GM06990 (cell line): ENCODE measurements around the gene MLN.

Experiments
- DNase-seq: peaks from one replicate; pipeline ENCODE4 v3.0.0-alpha.2; 2011; ENCODE audit not compliant: insufficient read length; ENCODE audit errors: extremely low read depth
- H3K27me3 ChIP-seq: replicated peaks from 2 replicates; pipeline ENCODE4 v1.6.0; 2011; ENCODE audit warnings: low read length; ENCODE audit not compliant: control insufficient read depth, insufficient read depth
- H3K36me3 ChIP-seq: 2 replicates; pipeline ENCODE4 v1.5.1; 2011; ENCODE audit warnings: low read length; ENCODE audit not compliant: control insufficient read depth, insufficient read depth
- H3K4me3 ChIP-seq: replicated peaks from 2 replicates; pipeline ENCODE4 v1.5.1; 2011; ENCODE audit warnings: low read depth, mild to moderate bottlenecking, control low read depth, low read length
- TF ChIP-seq, protein P1 (sequence below): IDR thresholded peaks from 2 replicates; pipeline ENCODE4 v1.5.1; 2011; ENCODE audit warnings: low read length, control low read depth, mild to moderate bottlenecking, inconsistent platforms; ENCODE audit not compliant: insufficient read depth, poor library complexity, severe bottlenecking

Gene MLN

DNA sequence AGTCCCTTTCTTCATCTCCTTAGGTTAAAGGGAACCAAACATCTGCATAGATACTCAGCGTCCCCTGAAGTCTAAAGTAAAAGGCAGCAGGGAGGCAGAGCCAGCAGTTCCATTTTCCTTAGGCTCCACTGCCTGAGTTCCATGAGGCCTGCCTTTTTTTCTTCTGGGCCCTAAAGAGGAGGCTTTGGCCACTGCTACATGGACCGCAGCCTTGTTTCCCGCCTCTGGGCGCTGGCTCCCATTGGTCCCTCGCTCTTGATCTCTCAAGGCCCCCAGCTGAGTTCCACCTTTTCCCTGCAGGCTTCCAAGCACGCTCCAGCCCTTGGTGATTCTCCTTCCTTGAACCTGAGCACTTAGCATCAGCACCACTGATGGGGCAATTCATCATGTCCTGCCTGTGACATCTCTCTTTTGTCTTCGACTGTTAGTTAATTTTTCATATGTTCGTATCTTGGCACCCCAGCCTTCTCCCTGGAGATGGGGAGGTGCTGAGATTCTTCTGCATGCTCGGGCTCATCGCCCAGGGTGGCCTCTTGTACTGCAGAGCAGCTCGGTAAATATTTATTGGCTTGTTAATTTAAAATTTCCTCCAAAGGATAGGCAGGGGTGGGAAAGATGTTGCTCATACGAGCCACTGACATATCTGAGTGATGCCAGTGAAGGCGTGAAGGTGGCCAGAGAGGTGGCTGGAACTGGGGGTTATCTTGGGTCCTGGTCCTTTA, 3.4 kb downstream of the MLN start:
- H3K36me3 ChIP-seq, result no peaks in the 10 kb centered on the region
- TF ChIP-seq, protein P1, sequence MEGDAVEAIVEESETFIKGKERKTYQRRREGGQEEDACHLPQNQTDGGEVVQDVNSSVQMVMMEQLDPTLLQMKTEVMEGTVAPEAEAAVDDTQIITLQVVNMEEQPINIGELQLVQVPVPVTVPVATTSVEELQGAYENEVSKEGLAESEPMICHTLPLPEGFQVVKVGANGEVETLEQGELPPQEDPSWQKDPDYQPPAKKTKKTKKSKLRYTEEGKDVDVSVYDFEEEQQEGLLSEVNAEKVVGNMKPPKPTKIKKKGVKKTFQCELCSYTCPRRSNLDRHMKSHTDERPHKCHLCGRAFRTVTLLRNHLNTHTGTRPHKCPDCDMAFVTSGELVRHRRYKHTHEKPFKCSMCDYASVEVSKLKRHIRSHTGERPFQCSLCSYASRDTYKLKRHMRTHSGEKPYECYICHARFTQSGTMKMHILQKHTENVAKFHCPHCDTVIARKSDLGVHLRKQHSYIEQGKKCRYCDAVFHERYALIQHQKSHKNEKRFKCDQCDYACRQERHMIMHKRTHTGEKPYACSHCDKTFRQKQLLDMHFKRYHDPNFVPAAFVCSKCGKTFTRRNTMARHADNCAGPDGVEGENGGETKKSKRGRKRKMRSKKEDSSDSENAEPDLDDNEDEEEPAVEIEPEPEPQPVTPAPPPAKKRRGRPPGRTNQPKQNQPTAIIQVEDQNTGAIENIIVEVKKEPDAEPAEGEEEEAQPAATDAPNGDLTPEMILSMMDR, result no peak
- no peak overlapping the region for H3K4me3 ChIP-seq
- DNase-seq, result no peak
- no peaks in the 10 kb centered on the region; the same call in none of the 2 replicates for H3K27me3 ChIP-seq

DNA sequence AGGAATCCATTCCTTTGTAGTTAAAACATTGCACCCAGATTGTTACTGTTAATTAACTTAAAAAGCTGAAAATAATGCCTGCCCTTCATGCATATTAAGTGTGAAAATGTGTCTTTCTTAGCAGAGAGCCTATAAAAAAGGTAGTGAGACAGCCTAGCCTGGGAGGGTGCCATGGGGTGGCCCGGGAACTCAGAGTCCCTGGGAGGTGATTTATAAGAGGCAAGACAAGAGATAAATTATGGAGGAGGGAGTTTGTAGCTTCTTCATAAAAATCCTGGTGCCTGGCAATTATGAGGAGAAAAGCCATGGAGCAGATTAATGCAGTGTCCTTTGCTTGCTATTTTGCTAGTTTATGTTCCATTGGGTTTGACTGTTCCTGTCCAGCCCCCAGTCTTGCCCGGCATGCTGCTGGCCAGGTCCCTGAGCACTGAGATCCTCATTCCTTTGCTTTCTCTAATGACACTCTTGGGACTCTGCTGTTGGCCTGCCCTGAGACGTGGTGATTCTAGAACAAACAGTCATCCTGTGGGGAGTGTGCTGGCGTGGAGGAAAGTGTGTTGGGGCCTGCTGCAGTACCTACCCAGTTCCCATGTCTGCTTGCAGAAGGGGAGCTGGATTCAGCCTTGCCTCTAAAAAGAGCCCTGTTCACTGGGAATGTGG, 4.2 kb downstream of the MLN start:
- no peak overlapping the region for H3K4me3 ChIP-seq
- H3K27me3 ChIP-seq, result no peaks in the 10 kb centered on the region; the same call in none of the 2 replicates
- TF ChIP-seq, protein P1, result no peak
- no peaks in the 10 kb centered on the region for H3K36me3 ChIP-seq
- DNase-seq, result no peak

DNA sequence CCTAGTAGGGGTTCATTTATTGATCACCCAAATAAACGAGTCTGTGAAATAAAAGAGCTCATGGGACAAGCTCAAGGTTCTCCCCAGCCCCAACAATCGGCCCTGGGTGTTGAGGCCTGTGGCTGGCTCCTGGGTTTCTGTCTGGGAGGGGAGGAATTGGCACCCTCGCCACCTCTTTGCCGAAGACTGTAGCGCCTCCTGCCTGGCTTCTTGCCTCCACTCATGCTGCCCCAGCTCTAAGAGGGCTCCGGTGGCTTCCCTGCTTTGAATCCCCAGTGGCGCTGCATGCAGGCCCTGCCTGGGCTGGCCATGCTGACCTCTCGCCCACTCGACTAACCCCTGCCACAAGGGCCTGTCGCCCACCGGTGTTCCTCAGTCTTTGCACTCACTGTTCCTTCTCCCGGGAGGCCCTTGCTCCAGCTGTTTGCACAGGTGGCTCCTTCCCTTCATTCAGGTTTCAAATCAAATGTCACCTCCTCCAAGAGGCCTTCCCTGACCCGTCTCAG, 5.4 kb downstream of the MLN start:
- no peaks in the 10 kb centered on the region for H3K36me3 ChIP-seq
- no peak for DNase-seq
- TF ChIP-seq, protein P1, result no peak
- no peaks in the 10 kb centered on the region; the same call in none of the 2 replicates for H3K27me3 ChIP-seq
- H3K4me3 ChIP-seq, result no peak overlapping the region

DNA sequence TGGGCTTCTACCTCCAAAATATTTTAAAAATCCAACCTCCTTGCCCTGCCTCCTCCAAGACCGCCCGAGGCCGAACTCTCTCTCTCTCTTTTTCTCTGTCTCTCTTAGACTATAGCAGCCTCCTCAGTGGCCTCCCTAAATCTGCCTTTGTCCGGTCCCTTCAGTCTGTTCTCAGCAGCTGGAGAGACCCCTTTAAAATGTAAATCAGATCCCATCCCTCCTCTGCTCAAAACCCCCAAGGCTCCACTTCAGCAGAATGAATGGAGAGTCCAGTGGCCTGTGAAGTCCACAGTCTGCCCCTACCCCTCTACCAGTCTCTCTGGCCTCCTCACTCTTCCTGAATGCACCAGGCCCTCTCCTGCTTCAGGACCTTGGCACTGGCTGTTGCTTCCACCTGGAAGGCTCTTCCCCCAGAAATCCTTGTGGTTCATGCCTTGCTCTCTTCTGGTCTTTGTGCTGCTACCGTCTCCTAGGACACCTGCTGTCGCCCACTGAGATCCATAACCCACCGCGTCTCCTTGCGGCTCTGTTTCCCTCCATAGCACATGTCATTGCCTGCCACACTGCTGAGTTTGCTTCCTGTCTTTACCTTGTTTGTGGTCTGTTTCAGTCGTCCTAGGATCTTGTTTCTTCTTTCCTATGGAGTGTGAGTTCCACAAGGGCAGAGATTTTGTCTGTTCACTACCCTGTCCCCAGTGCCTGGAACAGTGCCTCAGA, 6.0 kb downstream of the MLN start:
- Histone ChIP-seq H3K27me3 (no peaks in the 10 kb centered on the region; the same call in none of the 2 replicates), H3K4me3 (no peak overlapping the region), H3K36me3 (no peaks in the 10 kb centered on the region)
- TF ChIP-seq, protein P1, result no peak
- DNase-seq, result no peak

DNA sequence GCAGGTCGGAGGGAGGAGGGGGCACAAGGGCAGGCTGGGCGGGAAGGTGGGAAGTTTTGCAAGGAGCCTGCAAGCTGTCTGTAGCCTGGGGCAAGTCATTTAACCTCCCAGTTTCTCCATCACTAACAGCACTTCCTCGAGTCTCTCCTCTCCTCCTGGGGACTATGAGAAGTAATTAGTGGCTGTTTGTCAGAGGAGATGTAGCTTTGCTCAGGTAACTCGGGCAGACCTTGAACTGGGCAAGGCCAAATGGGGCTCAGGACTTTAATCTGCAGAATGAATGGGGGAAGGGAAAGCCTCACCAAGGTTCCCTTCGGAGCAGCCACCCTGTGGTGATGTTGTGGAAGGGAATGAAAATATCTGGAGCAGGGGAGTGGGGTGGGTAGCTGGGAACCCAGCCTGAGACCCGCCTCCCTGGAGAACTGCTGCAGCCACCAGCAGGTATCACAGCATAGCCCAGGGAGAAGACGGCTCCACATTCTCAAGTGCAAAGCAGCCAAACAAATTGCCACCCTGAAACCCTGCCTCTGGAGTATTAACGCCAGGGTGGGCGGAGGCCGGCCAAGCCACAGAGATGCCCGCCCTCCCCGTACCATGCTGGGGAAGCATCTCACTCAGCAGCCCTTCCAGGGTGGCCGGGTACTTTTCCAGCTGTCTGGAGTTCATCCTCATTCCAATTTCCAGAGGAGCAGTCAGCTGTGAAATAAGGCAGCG, 8.7 kb downstream of the MLN start:
- DNase-seq, result no peak
- Histone ChIP-seq H3K27me3 (no peaks in the 10 kb centered on the region; the same call in none of the 2 replicates), H3K36me3 (no peaks in the 10 kb centered on the region), H3K4me3 (no peak overlapping the region)
- TF ChIP-seq, protein P1, result no peak
